ENCODE data around the gene FBXO5. TPM values are rescaled to one million over a fixed set of nuclear protein-coding genes. Genes with fewer than 3 reads are reported as not detected.
"Not testable (repeated sequence)": the region's sequence is repeated elsewhere in the genome, so short reads cannot be mapped to it uniquely, and the experiment has no call there.

The FBXO5 gene
- total RNA-seq, 1 experiment from 2014 or later = 47.4 TPM

GRCh38 chr6:153001767-153002612, 19.1 kb upstream of the FBXO5 start (continued):
- 0 out of 2 replicates have a peak, but pooled peaks have one; percentile 14 for TF ChIP-seq ARID4B (CRISPR knock-in tag; IDR thresholded peaks at IDR 0.05; ENCODE audit: borderline replicate concordance)

- ATAC-seq; H3K27me3 Mint-ChIP-seq (ENCODE audit: low read depth); H3K9me3 Mint-ChIP-seq; H3K27ac Mint-ChIP-seq; DNase-seq (ENCODE audit: low spot score); CTCF ChIA-PET: not testable (repeated sequence)
- POLR2A ChIA-PET = interaction anchor here (0.7 to 4.2 kb wide), 2 partner anchors 18 to 59 kb away, joined by 6 to 16 read pairs; partner anchors contain the start of gene FBXO5
- Mint-ChIP-seq H3K4me1 (peaks cover 23% of the 10 kb centered on the region), H3K36me3 (peaks cover 16% of the 10 kb centered on the region), H3K4me3 (peak overlapping the region; percentile 96)
Observed at GRCh38 chr6:153000790-153001189, 17.9 kb upstream of the FBXO5 start.

- Mint-ChIP-seq H3K27ac (no peak overlapping the region), H3K4me3 (peak overlapping the region; percentile 96), H3K36me3 (peaks cover 16% of the 10 kb centered on the region), H3K4me1 (peaks cover 23% of the 10 kb centered on the region), H3K27me3 (ENCODE audit: low read depth) (no peaks in the 10 kb centered on the region), H3K9me3 (no peaks in the 10 kb centered on the region)
- POLR2A ChIA-PET = interaction anchor here (0.7 to 4.2 kb wide), 2 partner anchors 17 to 59 kb away, joined by 6 to 16 read pairs; partner anchors contain the start of gene FBXO5
- CTCF ChIA-PET = no interaction called here
- DNase-seq (ENCODE audit: low spot score) = no peak
- no peak for ATAC-seq
- TF ChIP-seq CREB1 (CRISPR knock-in tag; IDR thresholded peaks at IDR 0.05) (no peak), ZNF532 (CRISPR knock-in tag; IDR thresholded peaks at IDR 0.05; ENCODE audit: borderline replicate concordance) (no peak), IRF2 (CRISPR knock-in tag; IDR thresholded peaks at IDR 0.05; ENCODE audit: borderline replicate concordance, low read depth) (no peak), E2F4 (CRISPR knock-in tag; IDR thresholded peaks at IDR 0.05; ENCODE audit: borderline replicate concordance, low read depth) (no peak), ZMAT4 (CRISPR knock-in tag; IDR thresholded peaks at IDR 0.05) (no peak), TEAD4 (CRISPR knock-in tag; IDR thresholded peaks at IDR 0.05) (no peak), HMGA2 (CRISPR knock-in tag; IDR thresholded peaks at IDR 0.05) (no peak), NR2C2 (CRISPR knock-in tag; IDR thresholded peaks at IDR 0.05) (no peak), TEAD1 (CRISPR knock-in tag; IDR thresholded peaks at IDR 0.05) (no peak), ARID4B (CRISPR knock-in tag; IDR thresholded peaks at IDR 0.05; ENCODE audit: borderline replicate concordance) (no peak), CREM (CRISPR knock-in tag; IDR thresholded peaks at IDR 0.05) (no peak), ZNF423 (CRISPR knock-in tag; IDR thresholded peaks at IDR 0.05) (no peak), ZNF121 (CRISPR knock-in tag; IDR thresholded peaks at IDR 0.05) (no peak), NFE2L1 (CRISPR knock-in tag; IDR thresholded peaks at IDR 0.05) (no peak), ERG (CRISPR knock-in tag; IDR thresholded peaks at IDR 0.05) (no peak)
Observed at GRCh38 chr6:153000243-153000642, 17.4 kb upstream of the FBXO5 start.

All from WTC11 (cell line).